ENCODE measurements around the gene C11orf58. TPM values are rescaled to one million over a fixed set of nuclear protein-coding genes. Genes with fewer than 3 reads are reported as not detected.
A peak's percentile ranks its signal among the peaks of the same experiment; 100 is the strongest.

Gene C11orf58
- polyA plus RNA-seq, 3 donors: 44.8 to 102 (median 94.5) TPM

DNA sequence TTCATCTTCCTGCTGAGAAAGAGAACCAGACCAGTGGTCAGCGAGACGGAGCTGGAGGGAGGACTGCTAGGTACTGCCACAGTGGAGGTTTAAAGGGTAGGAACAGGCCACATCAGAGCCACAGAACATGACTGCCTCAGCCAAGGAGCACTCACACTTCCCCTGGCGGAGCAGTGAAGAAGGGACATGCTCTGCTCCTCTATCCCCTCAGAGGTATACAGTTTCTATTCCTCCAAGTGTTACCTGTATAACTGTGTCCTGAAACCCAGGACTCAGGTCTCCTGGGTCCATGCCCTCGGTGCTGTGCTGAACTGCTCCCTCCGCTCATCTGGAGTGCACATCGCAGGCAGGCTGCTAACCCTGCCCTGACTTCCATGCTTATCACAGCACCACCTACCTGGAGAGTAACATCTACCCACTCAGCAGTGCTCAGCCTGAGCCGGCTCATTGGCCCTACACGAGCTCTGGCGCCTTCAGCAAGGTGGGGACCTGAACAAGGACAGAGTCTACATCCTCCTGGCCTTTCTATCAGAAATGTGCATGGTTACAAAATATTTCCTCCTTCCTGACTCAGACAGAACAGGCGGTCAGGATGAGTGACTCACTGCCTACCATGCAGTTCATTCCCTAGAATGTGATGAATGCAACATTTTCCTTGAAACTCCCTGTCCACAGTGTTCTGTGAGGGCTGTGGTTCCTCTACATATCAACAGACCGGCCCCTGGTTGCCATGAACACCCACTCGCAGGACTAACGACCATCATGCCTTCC, 52.9 kb downstream of the C11orf58 start:
- Histone ChIP-seq H3K79me2 (ENCODE audit: insufficient read depth, low read length) (no peaks in the 10 kb centered on the region), H3K4me3 (replicated peaks in 1 of 3; ENCODE audit: low read depth in 2 of 3, low read length in 3 of 3) (peak overlapping the region in 1 of 3 experiments; percentile 18), H3K4me2 (replicated peaks; ENCODE audit: extremely low read depth, low read length, poor library complexity, severe bottlenecking) (peak overlapping the region; percentile 46), H3K27me3 (ENCODE audit: control insufficient read depth in 2 of 2, insufficient read depth in 2 of 2, low read length in 2 of 2) (no peaks in the 10 kb centered on the region), H3K9ac (ENCODE audit: insufficient read depth, low read length, poor library complexity, severe bottlenecking) (peak overlapping the region; percentile 42), H3K36me3 (replicated peaks in 1 of 2; ENCODE audit: control insufficient read depth in 1 of 2, insufficient read depth in 2 of 2, low read length in 2 of 2) (no peaks in the 10 kb centered on the region), H3K9me3 (replicated peaks in 1 of 2; ENCODE audit: control insufficient read depth in 1 of 2, insufficient read depth in 1 of 2, low read length in 2 of 2) (no peaks in the 10 kb centered on the region), H4K20me1 (ENCODE audit: insufficient read depth, low read length) (no peaks in the 10 kb centered on the region), H3K27ac (ENCODE audit: low read depth in 1 of 2, low read length in 2 of 2) (peak overlapping the region; percentile 55 to 79), H2AFZ (ENCODE audit: insufficient read depth, low read depth, low read length, poor library complexity, severe bottlenecking) (peak overlapping the region; percentile 58), H3K4me1 (ENCODE audit: control insufficient read depth in 1 of 2, insufficient read depth in 2 of 2, low read length in 2 of 2) (peaks cover 48 to 61% of the 10 kb centered on the region in 2 donors)
- Mint-ChIP-seq H3K27me3 (ENCODE audit: low read depth in 3 of 3) (no peaks in the 10 kb centered on the region), H3K4me1 (peaks cover 54% of the 10 kb centered on the region), H3K36me3 (peaks cover 0 to 2% of the 10 kb centered on the region in 2 donors), H3K27ac (peak overlapping the region; percentile 76 to 96 (median 89)), H3K9me3 (no peaks in the 10 kb centered on the region), H3K4me3 (peak overlapping the region; percentile 1 to 75)
- intact Hi-C loops (cut with micrococcal nuclease): loop anchor here in 1 of 2 donors (2.0 kb wide), 1 partner anchor 21 kb away; no protein-coding TSS in a partner anchor
- 25% methylated on average over 10 of the region's 13 CpGs for WGBS (ENCODE audit: insufficient coverage)
- DNase-seq: peak; percentile 80 to 93 (median 93)
- TF ChIP-seq, protein P1, sequence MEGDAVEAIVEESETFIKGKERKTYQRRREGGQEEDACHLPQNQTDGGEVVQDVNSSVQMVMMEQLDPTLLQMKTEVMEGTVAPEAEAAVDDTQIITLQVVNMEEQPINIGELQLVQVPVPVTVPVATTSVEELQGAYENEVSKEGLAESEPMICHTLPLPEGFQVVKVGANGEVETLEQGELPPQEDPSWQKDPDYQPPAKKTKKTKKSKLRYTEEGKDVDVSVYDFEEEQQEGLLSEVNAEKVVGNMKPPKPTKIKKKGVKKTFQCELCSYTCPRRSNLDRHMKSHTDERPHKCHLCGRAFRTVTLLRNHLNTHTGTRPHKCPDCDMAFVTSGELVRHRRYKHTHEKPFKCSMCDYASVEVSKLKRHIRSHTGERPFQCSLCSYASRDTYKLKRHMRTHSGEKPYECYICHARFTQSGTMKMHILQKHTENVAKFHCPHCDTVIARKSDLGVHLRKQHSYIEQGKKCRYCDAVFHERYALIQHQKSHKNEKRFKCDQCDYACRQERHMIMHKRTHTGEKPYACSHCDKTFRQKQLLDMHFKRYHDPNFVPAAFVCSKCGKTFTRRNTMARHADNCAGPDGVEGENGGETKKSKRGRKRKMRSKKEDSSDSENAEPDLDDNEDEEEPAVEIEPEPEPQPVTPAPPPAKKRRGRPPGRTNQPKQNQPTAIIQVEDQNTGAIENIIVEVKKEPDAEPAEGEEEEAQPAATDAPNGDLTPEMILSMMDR (IDR thresholded peaks at IDR 0.05): peak; percentile 32

DNA sequence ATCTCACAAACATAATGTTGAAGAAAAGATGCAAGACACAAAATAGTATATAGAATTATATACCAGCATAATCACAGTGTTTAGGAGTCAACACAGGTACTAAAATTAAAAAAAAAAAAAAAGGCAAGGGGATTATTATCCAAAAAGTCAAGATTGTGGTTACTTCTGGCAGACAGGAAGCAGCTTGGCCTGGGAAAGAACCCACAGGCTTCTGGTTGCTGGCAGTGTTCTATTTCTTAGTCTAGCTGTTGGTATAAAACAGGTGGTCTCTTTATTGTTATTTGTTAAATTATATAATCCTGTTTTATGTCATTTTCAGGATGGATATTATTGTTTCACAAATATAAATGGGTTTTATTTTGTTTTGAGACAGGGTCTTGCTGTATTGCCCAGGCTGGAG, 54.0 kb downstream of the C11orf58 start:
- Mint-ChIP-seq H3K4me3 (no peak overlapping the region), H3K9me3 (no peaks in the 10 kb centered on the region), H3K4me1 (peaks cover 54% of the 10 kb centered on the region), H3K27me3 (ENCODE audit: low read depth in 3 of 3) (no peaks in the 10 kb centered on the region), H3K27ac (peak overlapping the region in 4 of 7 donors; percentile 60 to 93 (median 68)), H3K36me3 (peaks cover 0 to 2% of the 10 kb centered on the region in 2 donors)
- H3K9me3 ChIP-seq (replicated peaks in 1 of 2; ENCODE audit: control insufficient read depth in 1 of 2, insufficient read depth in 1 of 2, low read length in 2 of 2): no peaks in the 10 kb centered on the region
- no peak overlapping the region for H3K4me2 ChIP-seq (replicated peaks; ENCODE audit: extremely low read depth, low read length, poor library complexity, severe bottlenecking)
- H3K79me2 ChIP-seq (ENCODE audit: insufficient read depth, low read length): no peaks in the 10 kb centered on the region
- H3K36me3 ChIP-seq (replicated peaks in 1 of 2; ENCODE audit: control insufficient read depth in 1 of 2, insufficient read depth in 2 of 2, low read length in 2 of 2): no peaks in the 10 kb centered on the region
- no peaks in the 10 kb centered on the region for H4K20me1 ChIP-seq (ENCODE audit: insufficient read depth, low read length)
- DNase-seq: no peak
- no peak overlapping the region for H2AFZ ChIP-seq (ENCODE audit: insufficient read depth, low read depth, low read length, poor library complexity, severe bottlenecking)
- no peaks in the 10 kb centered on the region for H3K27me3 ChIP-seq (ENCODE audit: control insufficient read depth in 2 of 2, insufficient read depth in 2 of 2, low read length in 2 of 2)
- no peak overlapping the region for H3K4me3 ChIP-seq (replicated peaks in 1 of 3; ENCODE audit: low read depth in 2 of 3, low read length in 3 of 3)
- no peak overlapping the region for H3K9ac ChIP-seq (ENCODE audit: insufficient read depth, low read length, poor library complexity, severe bottlenecking)
- H3K4me1 ChIP-seq (ENCODE audit: control insufficient read depth in 1 of 2, insufficient read depth in 2 of 2, low read length in 2 of 2): peaks cover 48 to 64% of the 10 kb centered on the region in 2 donors
- peak overlapping the region in 1 of 2 donors; percentile 17 for H3K27ac ChIP-seq (ENCODE audit: low read depth in 1 of 2, low read length in 2 of 2)
- intact Hi-C loops (cut with micrococcal nuclease): no loop called here
- TF ChIP-seq, protein P1 (IDR thresholded peaks at IDR 0.05): no peak

Data from CD14-positive monocyte (primary cell).